Measurements from ENCODE around the gene PTGFRN. TPM values are rescaled to one million over a fixed set of nuclear protein-coding genes. Genes with fewer than 3 reads are reported as not detected.
A peak's percentile ranks its signal among the peaks of the same experiment; 100 is the strongest.

Gene PTGFRN
- total RNA-seq, 1 donor from 2014 or later, result 53.2 TPM

GRCh38 chr1:116983678-116984077 is 74.0 kb downstream of the PTGFRN start:
- H3K36me3 Mint-ChIP-seq, result peaks cover 29% of the 10 kb centered on the region
- Histone ChIP-seq H3K9me3 (ENCODE audit: low read depth) (no peaks in the 10 kb centered on the region), H3K4me2 (no peak overlapping the region), H3K79me2 (ENCODE audit: low read depth) (no peaks in the 10 kb centered on the region), H3K9ac (no peak overlapping the region), H3K4me3 (no peak overlapping the region), H3K27me3 (no peaks in the 10 kb centered on the region), H3K36me3 (no peaks in the 10 kb centered on the region), H3K4me1 (no peaks in the 10 kb centered on the region), H2AFZ (replicated peaks) (no peak overlapping the region), H3F3A (ENCODE audit: low read depth) (no peaks in the 10 kb centered on the region), H4K20me1 (ENCODE audit: low read depth) (no peaks in the 10 kb centered on the region), H3K27ac (no peak overlapping the region)
- peaks cover 2% of the 10 kb centered on the region for H3K27me3 Mint-ChIP-seq (ENCODE audit: insufficient read depth, low read depth)
- peaks cover 7% of the 10 kb centered on the region for H3K9me3 Mint-ChIP-seq
- H3K4me3 Mint-ChIP-seq, result no peak overlapping the region
- TF ChIP-seq CTCF (IDR thresholded peaks at IDR 0.05) (no peak), EZH2 (IDR thresholded peaks at IDR 0.05) (no peak), EZH2phosphoT487 (IDR thresholded peaks at IDR 0.05) (no peak)
- no peak overlapping the region for H3K27ac Mint-ChIP-seq
- peaks cover 13% of the 10 kb centered on the region for H3K4me1 Mint-ChIP-seq
- DNase-seq (ENCODE audit: low spot score), result no peak

- no peak for DNase-seq (ENCODE audit: low spot score)
- H3F3A ChIP-seq (ENCODE audit: low read depth), result no peaks in the 10 kb centered on the region
- H3K9ac ChIP-seq, result no peak overlapping the region
- no peak overlapping the region for H3K4me3 ChIP-seq
- peaks cover 27% of the 10 kb centered on the region for H3K36me3 Mint-ChIP-seq
- no peaks in the 10 kb centered on the region for H3K36me3 ChIP-seq
- H3K9me3 Mint-ChIP-seq, result peaks cover 2% of the 10 kb centered on the region
- no peaks in the 10 kb centered on the region for H4K20me1 ChIP-seq (ENCODE audit: low read depth)
- H3K4me3 Mint-ChIP-seq, result no peak overlapping the region
- no peak for TF ChIP-seq EZH2 (IDR thresholded peaks at IDR 0.05)
- TF ChIP-seq CTCF (IDR thresholded peaks at IDR 0.05), result no peak
- TF ChIP-seq EZH2phosphoT487 (IDR thresholded peaks at IDR 0.05), result no peak
- no peak overlapping the region for H3K4me2 ChIP-seq
- H2AFZ ChIP-seq (replicated peaks), result no peak overlapping the region
- H3K27ac ChIP-seq, result no peak overlapping the region
- H3K9me3 ChIP-seq (ENCODE audit: low read depth), result no peaks in the 10 kb centered on the region
- H3K27me3 Mint-ChIP-seq (ENCODE audit: insufficient read depth, low read depth), result peaks cover 2% of the 10 kb centered on the region
- H3K27me3 ChIP-seq, result no peaks in the 10 kb centered on the region
- H3K4me1 Mint-ChIP-seq, result peaks cover 14% of the 10 kb centered on the region
- no peaks in the 10 kb centered on the region for H3K4me1 ChIP-seq
- H3K27ac Mint-ChIP-seq, result no peak overlapping the region
- H3K79me2 ChIP-seq (ENCODE audit: low read depth), result no peaks in the 10 kb centered on the region
These were observed 74.9 kb downstream of the PTGFRN start for GRCh38 chr1:116984406-116985160.

GRCh38 chr1:116986421-116987255 is 76.9 kb downstream of the PTGFRN start:
- Histone ChIP-seq H3K9me3 (ENCODE audit: low read depth) (no peaks in the 10 kb centered on the region), H3K4me1 (no peaks in the 10 kb centered on the region), H3K27ac (no peak overlapping the region), H2AFZ (replicated peaks) (no peak overlapping the region), H3F3A (ENCODE audit: low read depth) (no peaks in the 10 kb centered on the region), H3K4me3 (no peak overlapping the region), H3K79me2 (ENCODE audit: low read depth) (no peaks in the 10 kb centered on the region), H3K9ac (no peak overlapping the region), H3K4me2 (no peak overlapping the region), H3K36me3 (no peaks in the 10 kb centered on the region), H3K27me3 (no peaks in the 10 kb centered on the region), H4K20me1 (ENCODE audit: low read depth) (no peaks in the 10 kb centered on the region)
- TF ChIP-seq EZH2phosphoT487 (IDR thresholded peaks at IDR 0.05) (no peak), EZH2 (IDR thresholded peaks at IDR 0.05) (no peak), CTCF (IDR thresholded peaks at IDR 0.05) (no peak)
- Mint-ChIP-seq H3K27ac (no peak overlapping the region), H3K36me3 (peaks cover 27% of the 10 kb centered on the region), H3K9me3 (peaks cover 1% of the 10 kb centered on the region), H3K4me1 (peaks cover 17% of the 10 kb centered on the region), H3K27me3 (ENCODE audit: insufficient read depth, low read depth) (no peaks in the 10 kb centered on the region), H3K4me3 (no peak overlapping the region)
- DNase-seq (ENCODE audit: low spot score), result peak; percentile 7
